GM12878 (cell line): Measurements from ENCODE around the gene ADGRL2.

Experiments used
- BRCA1 ChIP-seq: IDR thresholded peaks from 2 replicates; pipeline ENCODE4 v1.6.1; 2011; ENCODE audit warnings: low read depth, low read length, improper control_type of control experiment
- CREM ChIP-seq: IDR thresholded peaks from 2 replicates; pipeline ENCODE4 v1.6.1; 2014; ENCODE audit warnings: antibody characterized with exemption, low read depth
- CTCF ChIP-seq, 3 experiments: IDR thresholded peaks in 2 of 3; conservative IDR thresholded peaks in 1 of 3; 2 replicates each; pipeline ENCODE4 v1.5.1; 2011; ENCODE audit warnings: low read depth in 3 of 3, low read length in 3 of 3, mild to moderate bottlenecking in 3 of 3, control low read depth in 2 of 3, moderate library complexity in 2 of 3, inconsistent platforms in 1 of 3, mixed read lengths in 1 of 3; ENCODE audit not compliant: control insufficient read depth in 2 of 3, insufficient read depth in 1 of 3; ENCODE audit errors: extremely low read depth in 1 of 3
- E4F1 ChIP-seq: fragments of 450-650 bp; IDR thresholded peaks from 2 replicates; pipeline ENCODE4 v1.6.1; 2018; ENCODE audit warnings: borderline replicate concordance, mild to moderate bottlenecking; ENCODE audit not compliant: partially characterized antibody
- EZH2 ChIP-seq: IDR thresholded peaks from 2 replicates; pipeline ENCODE4 v1.6.1; 2012; ENCODE audit warnings: low read depth, mild to moderate bottlenecking, control low read depth, inconsistent platforms, low read length, borderline replicate concordance; ENCODE audit not compliant: control insufficient read depth
- FOXM1 ChIP-seq: IDR thresholded peaks from 2 replicates; pipeline ENCODE4 v1.6.1; 2012; ENCODE audit warnings: low read depth, mild to moderate bottlenecking, inconsistent platforms, low read length, moderate library complexity
- GATAD2B ChIP-seq: fragments of 450-650 bp; conservative IDR thresholded peaks from 2 replicates; pipeline ENCODE4 v1.6.1; 2017; ENCODE audit warnings: low read depth, mild to moderate bottlenecking, moderate library complexity
- JUND ChIP-seq: IDR thresholded peaks from 2 replicates; pipeline ENCODE4 v1.6.1; 2012; ENCODE audit warnings: low read depth, mild to moderate bottlenecking, low read length, improper control_type of control experiment, moderate library complexity
- NR2C2 ChIP-seq: IDR thresholded peaks from 2 replicates; pipeline ENCODE4 v1.6.1; 2011; ENCODE audit warnings: borderline replicate concordance, low read depth; ENCODE audit not compliant: control insufficient read depth, insufficient read length
- POLR2AphosphoS5 ChIP-seq: IDR thresholded peaks from 2 replicates; pipeline ENCODE4 v1.6.1; 2011; ENCODE audit warnings: mild to moderate bottlenecking, low read length, inconsistent platforms
- RAD21 ChIP-seq: IDR thresholded peaks from 2 replicates; pipeline ENCODE4 v1.6.1; 2011; ENCODE audit warnings: mild to moderate bottlenecking, low read depth, low read length, moderate library complexity; ENCODE audit not compliant: insufficient read depth
- SIN3A ChIP-seq: IDR thresholded peaks from 2 replicates; pipeline ENCODE4 v1.6.1; 2012; ENCODE audit warnings: low read depth, low read length, improper control_type of control experiment
- TCF12 ChIP-seq: IDR thresholded peaks from 2 replicates; pipeline ENCODE4 v1.6.1; 2011; ENCODE audit warnings: low read depth, mild to moderate bottlenecking, low read length
- ZZZ3 ChIP-seq: IDR thresholded peaks from 2 replicates; pipeline ENCODE4 v1.6.1; 2011; ENCODE audit warnings: low read depth; ENCODE audit not compliant: control insufficient read depth, insufficient read length

GRCh38 chr1:81889166-81889565 is 88.4 kb downstream of the ADGRL2 start:
- no peak for TF ChIP-seq JUND
- no peak for TF ChIP-seq TCF12
- no peak for TF ChIP-seq ZZZ3
- no peak for TF ChIP-seq SIN3A
- no peak for TF ChIP-seq FOXM1
- TF ChIP-seq BRCA1, result no peak
- no peak for TF ChIP-seq CTCF (IDR thresholded peaks at IDR 0.05 in 2 of 3, conservative IDR thresholded peaks at IDR 0.05 in 1 of 3; ENCODE audit: control insufficient read depth in 2 of 3, extremely low read depth in 1 of 3, insufficient read depth in 1 of 3, low read depth in 3 of 3, low read length in 3 of 3)
- no peak for TF ChIP-seq POLR2AphosphoS5
- no peak for TF ChIP-seq RAD21
- no peak for TF ChIP-seq NR2C2
- TF ChIP-seq EZH2, result no peak
- no peak for TF ChIP-seq GATAD2B
- no peak for TF ChIP-seq CREM
- no peak for TF ChIP-seq E4F1
